GM19239 (cell line): Measurements from ENCODE around the gene CAMK2N1.

ENCODE experiments used
- DNase-seq: peaks from one replicate; pipeline ENCODE4 v3.0.0; 2011; ENCODE audit warnings: low spot score; ENCODE audit not compliant: insufficient read length
- FAIRE-seq: peaks from 2 replicates; lab custom pipeline; 2011; peaks lifted over from hg19 to GRCh38; lab: Jason Lieb, UNC

The CAMK2N1 gene

GRCh38 chr1:20480243-20480944, 5.6 kb downstream of the CAMK2N1 start:
- no peak for DNase-seq
- no peak for FAIRE-seq

GRCh38 chr1:20479840-20480239, 6.2 kb downstream of the CAMK2N1 start:
- DNase-seq (no peak), FAIRE-seq (no peak)

GRCh38 chr1:20478057-20478635, 7.9 kb downstream of the CAMK2N1 start:
- no peak for FAIRE-seq
- DNase-seq: no peak

- FAIRE-seq (no peak), DNase-seq (no peak)
These were observed 8.5 kb downstream of the CAMK2N1 start for GRCh38 chr1:20477348-20478056.

DNA sequence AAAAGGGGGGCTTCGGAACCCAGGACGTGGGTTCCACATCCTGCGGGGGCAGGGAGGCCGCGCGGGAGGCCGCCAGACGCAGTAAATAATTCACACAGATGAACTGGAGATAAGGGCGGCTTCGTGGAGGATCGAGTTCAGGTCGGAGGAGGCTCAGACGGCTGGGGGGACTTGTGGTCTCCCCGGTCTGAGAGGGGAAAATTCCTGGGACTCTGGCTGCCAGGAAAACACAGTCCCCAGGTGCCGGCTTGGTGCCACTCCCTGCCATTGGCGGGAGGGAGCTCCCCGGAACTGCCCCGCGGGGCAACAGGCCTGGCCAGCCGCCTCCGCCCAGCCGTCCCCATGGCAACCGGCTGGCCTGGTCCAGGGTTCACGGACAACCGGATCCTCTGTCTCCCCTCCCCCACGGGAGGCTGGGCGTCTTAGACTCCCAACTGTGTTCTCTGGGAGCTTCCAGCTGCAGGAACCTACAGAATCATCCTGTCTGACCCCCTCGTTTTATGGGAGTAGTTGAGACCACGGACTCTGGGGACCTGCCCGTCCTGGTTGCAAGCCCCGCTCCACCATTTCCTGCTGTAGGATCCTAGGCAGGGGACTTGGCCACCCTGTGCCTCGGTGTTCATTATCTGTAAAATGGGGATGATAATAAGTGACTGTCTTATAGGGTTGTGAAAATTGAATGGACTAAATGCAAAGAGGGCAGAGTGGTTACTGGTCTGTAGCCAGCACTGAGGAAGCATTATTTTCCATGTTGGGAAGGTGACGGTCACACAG, 9.6 kb downstream of the CAMK2N1 start:
- FAIRE-seq: no peak
- no peak for DNase-seq

- FAIRE-seq (no peak), DNase-seq (no peak)
These were observed 11.0 kb downstream of the CAMK2N1 start for GRCh38 chr1:20474996-20475395.

DNA sequence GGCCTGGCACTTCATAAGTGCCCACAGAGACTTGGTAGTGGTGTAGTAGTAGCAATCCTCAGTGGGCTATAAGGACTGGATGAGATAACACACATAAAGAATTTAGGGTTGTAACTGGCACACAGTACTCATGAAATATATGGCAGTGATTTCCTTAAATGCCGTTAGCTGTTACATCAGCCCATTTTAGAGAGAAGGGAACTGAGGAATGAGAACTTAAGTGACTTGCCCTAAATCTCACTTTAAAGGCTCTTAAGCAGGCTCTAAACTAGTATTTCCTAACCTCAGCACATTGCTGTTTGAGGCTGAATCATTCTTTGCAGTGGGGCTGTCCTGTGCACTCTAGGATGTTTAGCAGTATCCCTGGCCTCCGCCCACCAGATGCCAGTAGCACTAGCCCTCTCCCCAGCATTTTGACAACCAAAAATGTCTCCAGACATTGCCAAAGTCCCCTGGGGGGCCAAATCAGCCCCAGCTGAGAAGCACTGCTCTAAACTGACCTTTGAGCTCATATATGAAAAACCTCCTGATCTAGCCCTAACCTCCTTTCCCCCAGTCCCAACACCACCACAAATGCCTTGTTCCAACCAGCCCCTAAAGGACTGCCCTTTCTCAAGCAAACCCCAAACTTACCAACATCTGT, 11.6 kb downstream of the CAMK2N1 start:
- FAIRE-seq (no peak), DNase-seq (no peak)

- FAIRE-seq (no peak), DNase-seq (no peak)
These were observed 12.1 kb downstream of the CAMK2N1 start for GRCh38 chr1:20473894-20474293.

DNA sequence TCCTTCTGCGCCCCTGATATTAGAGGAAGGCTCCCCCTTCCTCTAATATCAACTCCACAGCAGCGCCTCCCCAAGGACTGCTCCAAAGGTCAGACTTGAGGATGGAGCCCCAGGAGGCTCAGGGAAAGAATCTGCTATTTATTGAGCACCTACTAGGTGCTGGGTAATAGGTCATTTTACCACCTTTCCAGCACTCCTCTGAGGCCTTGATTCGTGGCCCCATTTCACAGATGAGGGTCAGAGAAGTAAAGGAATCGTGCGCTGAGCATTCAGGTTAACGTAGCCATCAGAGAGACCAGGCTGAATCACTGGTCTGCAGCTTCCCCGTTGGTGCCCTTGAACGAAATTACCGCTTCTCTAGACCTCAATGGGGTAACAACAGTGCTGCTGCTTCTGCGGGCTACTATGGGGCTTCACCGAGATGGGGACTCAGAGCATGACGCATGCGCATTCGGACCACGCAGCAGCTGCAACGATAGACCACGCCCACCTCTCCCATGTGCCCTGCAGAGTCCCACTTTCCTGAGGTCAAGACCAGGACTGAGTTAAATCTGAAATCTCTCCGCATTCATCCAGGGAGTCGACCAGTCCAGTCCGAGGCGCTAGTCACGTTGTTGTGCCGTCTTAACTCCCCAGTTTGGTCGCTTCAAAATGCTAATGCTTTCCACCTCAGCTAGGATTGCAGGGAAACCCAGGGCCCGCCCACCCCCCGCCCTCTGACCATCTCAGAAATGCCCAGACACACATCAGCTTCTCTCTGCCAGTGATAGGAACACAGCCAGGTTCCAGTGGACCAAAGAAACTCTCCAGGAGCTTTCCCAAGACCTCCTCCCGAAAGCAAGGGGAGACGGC, 12.9 kb downstream of the CAMK2N1 start:
- DNase-seq (peak; percentile 44), FAIRE-seq (no peak)

GRCh38 chr1:20472121-20472520, 13.9 kb downstream of the CAMK2N1 start:
- DNase-seq: no peak
- FAIRE-seq: no peak

DNA sequence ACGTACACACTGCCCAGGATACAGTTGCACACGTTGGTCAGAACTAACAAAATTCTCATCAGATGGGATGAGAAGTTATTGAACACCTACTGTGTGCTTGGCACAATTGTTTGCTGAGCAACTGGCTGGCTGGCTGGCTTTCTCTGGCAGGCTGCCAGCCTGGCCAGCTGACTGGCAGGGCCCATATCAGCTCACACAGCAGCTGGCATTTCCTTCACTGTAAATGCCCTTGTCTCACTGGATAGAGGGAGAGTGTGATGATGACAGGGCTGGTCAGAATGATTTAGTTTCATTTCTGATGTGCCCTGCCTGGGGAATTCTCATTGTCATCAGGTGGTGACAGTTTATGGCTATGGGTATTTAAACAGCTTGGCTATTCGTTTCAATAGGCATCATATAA, 15.8 kb downstream of the CAMK2N1 start:
- DNase-seq (no peak), FAIRE-seq (no peak)

DNA sequence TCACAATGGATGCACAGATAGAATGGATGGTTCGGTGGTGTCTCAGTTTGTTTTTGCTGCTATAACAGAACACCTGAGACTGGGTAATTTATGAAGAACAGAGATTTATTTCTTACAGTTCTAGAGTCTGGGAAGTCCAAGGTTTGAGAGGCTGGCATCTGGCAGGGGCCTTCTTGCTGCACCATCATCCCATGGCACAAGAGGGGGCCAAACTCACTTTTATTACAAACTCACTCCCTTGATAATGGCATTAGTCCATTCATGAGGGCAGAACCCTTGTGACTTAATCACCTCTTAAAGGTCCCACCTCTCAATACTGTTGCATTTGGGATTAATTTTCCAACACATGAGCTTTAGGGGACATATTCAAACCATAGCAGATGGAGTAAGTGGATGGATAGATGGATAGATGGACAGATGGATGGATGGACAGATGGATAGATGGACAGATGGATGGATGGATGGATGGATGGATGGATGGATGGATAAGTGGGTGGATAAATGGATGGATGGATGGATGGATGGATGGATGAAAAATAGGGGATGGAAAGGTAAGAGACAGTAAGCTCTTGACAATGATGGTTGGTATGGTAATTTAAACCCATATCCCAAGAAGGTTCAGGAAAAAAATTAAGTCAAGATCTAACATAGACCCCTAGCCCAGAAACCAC, 16.5 kb downstream of the CAMK2N1 start:
- no peak for FAIRE-seq
- DNase-seq: no peak

- DNase-seq (no peak), FAIRE-seq (no peak)
These were observed 19.7 kb downstream of the CAMK2N1 start for GRCh38 chr1:20466273-20466672.

- DNase-seq (no peak), FAIRE-seq (no peak)
These were observed 20.8 kb downstream of the CAMK2N1 start for GRCh38 chr1:20465187-20465586.

DNA sequence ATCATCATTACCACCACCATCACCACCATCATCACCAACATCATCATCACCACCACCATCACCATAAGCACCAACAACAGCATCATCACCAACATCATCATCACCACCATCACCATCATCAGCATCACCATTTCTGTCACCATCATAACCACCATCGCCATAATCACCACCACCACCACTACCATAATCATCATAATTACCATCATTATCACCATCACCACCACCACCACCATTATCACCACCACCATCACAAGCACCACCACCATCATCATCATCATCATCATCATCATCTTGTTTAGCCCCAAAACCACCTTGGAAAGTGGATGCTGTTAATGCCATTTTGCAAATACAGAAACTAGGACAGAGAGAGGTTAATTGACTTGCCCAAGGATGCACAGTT, 22.5 kb downstream of the CAMK2N1 start:
- no peak for FAIRE-seq

DNA sequence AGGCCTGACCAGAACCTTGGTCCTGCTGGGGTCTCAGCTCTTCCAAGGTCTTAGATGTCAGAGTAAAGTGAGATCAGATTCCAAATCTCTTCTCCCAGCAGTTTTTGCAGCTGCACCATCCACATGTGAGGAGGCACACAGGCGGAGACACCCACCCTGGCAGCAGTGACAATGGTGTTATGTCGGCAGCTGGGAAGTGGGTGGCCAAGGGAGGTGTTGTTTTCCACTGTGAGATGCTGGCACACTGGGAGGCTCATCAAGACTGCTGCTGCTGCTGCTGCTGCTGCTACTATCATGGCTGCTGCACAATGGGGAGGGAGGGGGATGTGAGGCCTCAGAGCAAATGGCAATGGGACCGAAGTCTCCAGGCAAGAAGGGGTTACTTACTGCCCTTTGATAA, 23.6 kb downstream of the CAMK2N1 start:
- no peak for DNase-seq
- no peak for FAIRE-seq

More for the DNA sequence above, 22.5 kb downstream of the CAMK2N1 start:
- no peak for DNase-seq

- no peak for FAIRE-seq
- no peak for DNase-seq
These were observed 27.3 kb downstream of the CAMK2N1 start for GRCh38 chr1:20458717-20459116.

DNA sequence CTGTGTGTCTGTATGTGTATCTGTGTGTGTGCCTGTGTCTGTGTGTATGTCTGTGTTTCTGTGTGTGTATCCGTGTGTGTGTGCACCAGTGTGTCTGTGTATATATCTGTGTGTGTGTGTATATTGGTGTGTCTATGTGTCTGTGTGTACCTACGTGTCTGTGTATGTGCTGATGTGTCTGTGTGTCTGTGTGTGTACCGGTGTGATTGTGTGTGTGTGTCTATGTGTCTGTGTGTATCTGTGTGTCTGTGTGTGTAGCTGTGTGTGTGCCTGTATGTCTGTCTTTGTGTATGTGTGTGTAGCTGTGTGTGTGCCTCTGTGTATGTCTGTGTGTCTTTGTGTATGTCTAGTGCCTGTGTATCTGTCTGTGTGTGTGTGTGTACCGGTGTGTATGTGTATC, 32.0 kb downstream of the CAMK2N1 start:
- FAIRE-seq (no peak), DNase-seq (no peak)

DNA sequence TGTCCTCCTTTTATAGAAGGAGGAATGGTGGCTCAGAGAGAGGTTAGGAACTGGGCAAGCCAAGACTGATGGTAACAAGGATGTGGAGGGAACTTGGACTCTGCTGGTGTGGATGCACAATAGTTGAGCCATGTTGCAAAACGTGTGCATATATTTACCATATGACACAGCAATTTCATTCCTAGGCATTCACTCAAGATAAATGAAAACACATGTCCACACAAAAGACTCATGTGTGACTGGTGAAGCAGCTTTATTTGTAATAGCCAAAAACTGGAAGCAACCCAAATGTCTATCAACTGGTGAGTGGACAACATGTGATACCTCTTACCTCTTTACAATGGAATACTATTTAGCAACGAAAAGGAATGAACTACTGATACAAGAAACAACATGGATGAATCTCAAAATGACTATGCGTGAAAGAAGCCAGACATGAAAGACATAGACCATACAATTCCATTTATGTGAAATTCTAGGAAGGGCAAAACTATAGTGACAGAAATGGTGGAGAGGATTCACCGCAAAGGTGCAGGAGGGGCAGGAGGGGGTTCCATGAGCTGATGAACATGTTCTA, 36.2 kb downstream of the CAMK2N1 start:
- no peak for DNase-seq
- FAIRE-seq: no peak
